AG08396 (cell line): ENCODE measurements around the gene PRR20C.
"Not testable (repeated sequence)": the region's sequence is repeated elsewhere in the genome, so short reads cannot be mapped to it uniquely, and the experiment has no call there.

Experiments used
- DNase-seq: peaks from one replicate; pipeline ENCODE4 v3.0.0; 2012; ENCODE audit warnings: low spot score, mixed read lengths

PRR20C gene

DNA sequence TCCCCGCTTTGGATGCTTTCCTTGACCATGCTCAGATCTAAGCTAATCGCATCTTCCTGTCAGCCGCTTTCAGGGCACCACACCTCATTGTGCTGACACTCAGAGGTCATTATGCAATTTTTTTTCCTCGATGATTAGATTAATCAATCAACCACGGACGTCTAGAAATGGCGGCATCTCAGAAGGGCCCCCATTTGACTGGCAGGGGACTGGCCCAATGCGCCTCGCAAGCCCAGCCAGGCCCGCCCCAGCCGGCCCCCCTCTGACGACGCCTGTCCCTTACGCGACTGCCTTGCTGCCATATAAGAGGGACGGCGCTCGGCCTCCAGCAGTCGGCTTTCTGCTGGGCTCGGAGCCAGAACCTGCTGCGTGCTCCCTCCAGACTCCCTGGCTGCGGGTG, at the start of gene PRR20C:
PRR20C (plus strand) TSS at position 301 of the 400 bp plus-strand sequence. CDS start 387 bp downstream, outside the sequence.
- DNase-seq = not testable (repeated sequence)

DNA sequence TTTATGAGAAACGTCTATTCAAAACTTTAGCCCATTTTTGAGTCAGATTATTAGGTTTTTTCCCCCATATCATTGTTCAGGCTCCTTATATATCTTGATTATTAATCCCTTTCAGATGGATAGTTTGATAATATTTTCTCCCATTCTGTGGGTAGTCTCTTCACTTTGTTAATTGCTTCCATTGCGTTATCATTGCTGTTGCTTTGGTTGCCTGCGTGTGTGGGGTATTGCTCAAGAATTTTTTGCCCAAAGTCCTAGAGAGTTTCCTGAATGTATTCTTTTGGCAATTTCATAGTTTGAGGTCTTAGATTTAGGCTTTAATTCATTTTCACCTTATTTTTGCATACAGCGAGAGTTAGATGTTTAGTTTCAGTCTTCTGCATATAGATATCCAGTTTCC, 38.9 kb upstream of the PRR20C start:
- DNase-seq = no peak

DNA sequence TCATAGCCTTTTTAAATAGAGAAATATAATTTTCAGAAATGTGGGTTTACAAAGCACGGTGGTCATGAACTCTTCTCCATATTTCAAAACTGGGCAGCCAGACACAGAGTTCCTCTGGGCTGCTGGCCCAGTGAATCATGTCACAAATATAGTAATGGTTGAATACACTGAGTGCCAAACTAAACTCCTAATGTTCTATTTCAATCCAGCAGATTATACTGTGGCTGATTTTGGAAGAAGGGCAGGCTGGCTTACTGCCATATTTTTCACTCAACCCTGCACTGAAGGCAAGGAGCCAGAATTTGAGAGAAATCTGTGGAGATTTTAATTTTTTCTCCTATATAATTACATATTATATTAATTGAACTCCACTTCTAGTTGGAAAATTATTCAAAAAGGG, 30.2 kb upstream of the PRR20C start:
- DNase-seq = no peak

DNA sequence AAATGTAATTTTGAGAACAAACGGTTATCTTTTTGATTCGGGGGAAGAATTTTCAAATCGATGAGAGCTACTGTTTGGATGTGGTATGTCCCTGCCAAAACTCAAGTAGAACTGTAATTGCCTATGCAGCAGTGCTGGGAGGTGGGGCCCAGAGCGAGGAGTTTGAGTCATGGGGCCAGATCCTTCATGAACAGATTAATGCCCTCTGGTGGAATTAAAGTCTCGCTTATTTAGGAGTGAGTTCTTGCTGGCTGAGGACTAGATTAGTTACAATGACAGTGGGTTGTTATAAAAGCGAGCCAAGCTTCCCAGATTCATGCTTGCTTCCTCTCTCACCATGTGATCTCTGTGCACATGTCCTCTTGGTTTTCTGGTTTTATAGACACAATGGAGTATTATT, 25.0 kb upstream of the PRR20C start:
- DNase-seq = no peak

DNA sequence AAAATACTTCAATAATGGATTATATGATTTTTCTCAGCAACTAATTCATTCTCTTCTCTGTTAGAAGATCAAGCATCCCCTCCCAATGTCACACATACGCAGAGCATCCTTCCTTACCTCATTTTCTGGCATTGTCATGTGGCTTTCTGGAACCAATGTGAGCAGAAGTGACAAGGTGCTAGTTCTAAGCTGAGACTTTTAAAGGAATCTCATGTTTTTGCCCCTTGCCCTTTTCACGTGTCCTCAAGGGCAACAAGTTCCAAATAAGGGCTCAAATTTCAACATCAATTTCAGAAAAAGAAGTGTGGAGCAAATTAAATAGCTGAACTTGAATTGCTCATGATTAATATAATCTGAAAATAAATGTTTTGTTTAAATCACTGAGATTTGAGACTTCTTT, 17.8 kb upstream of the PRR20C start:
- DNase-seq = no peak

DNA sequence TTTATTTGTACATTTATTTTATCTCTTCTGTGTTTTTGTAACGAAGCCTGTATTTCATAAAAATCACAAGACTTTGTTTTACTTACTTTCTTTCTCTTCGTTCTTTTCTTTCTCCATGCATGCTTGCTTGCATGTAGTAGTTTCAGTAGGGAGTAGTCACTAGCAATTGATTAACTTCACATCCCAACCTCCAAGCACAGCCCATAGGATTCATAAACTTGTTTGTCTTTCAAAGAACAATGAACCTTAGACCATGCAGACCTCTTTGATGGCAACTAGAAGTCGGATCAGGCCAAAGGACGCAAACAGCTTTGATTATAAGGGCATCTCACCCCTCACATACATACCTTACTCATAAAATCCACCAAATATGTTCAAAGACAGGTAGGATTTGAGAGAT, 16.3 kb upstream of the PRR20C start:
- no peak for DNase-seq

DNA sequence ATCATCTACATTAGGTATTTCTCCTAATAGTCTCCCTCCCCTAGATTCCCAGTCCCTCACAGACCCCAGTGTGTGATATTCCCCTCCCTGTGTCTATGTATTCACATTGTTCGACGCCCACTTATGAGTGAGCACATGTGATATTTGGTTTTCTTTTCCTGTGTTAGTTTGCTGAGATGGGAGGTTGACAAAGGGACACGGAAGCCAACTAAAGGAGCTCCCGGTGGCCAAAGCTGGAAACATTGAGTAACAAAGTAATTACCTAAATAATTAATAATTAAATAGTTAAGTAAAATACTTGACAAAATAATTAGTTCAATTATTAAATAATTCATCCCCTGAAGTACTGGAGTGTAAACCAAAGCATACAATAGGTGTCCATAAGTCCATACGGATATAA, 14.9 kb upstream of the PRR20C start:
- DNase-seq = no peak

DNA sequence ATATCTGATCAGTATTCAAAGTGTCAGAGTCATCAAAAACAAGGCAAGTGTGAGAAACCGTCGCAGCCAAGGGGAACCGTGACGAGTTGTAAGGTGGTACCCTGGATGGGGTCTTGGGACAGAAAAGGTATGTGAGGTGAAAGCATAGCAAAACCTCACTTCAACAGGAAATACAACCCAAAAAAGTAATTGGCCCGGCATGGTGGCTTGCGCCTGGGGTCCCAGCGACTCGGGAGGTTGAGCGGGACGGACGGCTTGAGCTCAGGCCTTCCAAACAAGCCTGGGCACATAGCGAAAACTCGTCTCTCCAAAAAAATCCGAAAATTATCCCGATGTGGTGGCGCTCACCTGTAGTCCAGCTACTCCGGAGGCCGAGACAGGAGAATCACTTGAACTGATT, 14.1 kb upstream of the PRR20C start:
- not testable (repeated sequence) for DNase-seq

DNA sequence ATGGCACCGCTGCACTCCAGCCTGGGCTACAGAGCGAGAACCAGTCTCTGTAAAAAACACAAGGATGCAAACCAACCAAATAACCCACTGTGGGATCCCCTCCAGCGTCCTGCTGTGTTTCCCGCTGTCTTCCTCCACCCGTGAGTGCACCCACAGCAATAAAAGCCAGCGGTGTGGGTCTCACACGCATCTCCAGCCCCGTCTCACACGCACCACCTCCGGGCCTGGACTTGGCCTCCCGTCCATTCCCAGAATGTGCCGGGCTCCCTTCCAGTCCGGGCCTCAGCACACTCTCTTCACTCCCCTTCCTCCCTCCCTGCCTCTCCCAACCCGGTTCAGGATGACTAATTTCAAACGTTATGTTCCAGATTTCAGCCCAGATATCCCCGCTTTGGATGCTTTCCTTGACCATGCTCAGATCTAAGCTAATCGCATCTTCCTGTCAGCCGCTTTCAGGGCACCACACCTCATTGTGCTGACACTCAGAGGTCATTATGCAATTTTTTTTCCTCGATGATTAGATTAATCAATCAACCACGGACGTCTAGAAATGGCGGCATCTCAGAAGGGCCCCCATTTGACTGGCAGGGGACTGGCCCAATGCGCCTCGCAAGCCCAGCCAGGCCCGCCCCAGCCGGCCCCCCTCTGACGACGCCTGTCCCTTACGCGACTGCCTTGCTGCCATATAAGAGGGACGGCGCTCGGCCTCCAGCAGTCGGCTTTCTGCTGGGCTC, 13.5 kb upstream of the PRR20C start, which contains the start of gene PRR20A:
PRR20A (plus strand) TSS at position 684 of the 734 bp plus-strand sequence. CDS start 387 bp downstream, outside the sequence.
- DNase-seq = not testable (repeated sequence)

DNA sequence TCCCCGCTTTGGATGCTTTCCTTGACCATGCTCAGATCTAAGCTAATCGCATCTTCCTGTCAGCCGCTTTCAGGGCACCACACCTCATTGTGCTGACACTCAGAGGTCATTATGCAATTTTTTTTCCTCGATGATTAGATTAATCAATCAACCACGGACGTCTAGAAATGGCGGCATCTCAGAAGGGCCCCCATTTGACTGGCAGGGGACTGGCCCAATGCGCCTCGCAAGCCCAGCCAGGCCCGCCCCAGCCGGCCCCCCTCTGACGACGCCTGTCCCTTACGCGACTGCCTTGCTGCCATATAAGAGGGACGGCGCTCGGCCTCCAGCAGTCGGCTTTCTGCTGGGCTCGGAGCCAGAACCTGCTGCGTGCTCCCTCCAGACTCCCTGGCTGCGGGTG, 6.7 kb upstream of the PRR20C start, which contains the start of gene PRR20B:
PRR20B (plus strand) TSS at position 301 of the 400 bp plus-strand sequence. CDS start 387 bp downstream, outside the sequence.
- not testable (repeated sequence) for DNase-seq

DNA sequence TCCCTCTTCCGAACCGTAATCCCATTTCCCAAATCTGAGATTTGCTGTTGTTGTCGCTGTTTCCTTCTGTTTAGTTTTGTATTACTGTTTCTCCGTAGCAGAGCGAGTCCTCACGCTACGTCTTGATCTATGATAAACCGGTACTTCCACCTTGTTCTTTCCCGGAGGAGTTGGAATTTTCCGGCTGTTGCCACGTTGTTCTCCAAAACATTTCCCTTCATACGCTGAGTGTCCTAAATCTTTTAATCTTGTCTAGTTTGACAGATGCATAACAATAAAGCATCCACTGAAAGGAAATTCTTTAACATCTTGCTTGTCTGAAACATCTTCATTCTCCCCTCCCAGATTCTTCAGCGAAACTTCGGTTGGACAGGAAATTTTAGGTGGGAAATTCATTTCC, 5.8 kb upstream of the PRR20C start:
- DNase-seq = not testable (repeated sequence)

DNA sequence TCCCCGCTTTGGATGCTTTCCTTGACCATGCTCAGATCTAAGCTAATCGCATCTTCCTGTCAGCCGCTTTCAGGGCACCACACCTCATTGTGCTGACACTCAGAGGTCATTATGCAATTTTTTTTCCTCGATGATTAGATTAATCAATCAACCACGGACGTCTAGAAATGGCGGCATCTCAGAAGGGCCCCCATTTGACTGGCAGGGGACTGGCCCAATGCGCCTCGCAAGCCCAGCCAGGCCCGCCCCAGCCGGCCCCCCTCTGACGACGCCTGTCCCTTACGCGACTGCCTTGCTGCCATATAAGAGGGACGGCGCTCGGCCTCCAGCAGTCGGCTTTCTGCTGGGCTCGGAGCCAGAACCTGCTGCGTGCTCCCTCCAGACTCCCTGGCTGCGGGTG, 6.5 kb downstream of the PRR20C start, which contains the start of gene PRR20D:
PRR20D (plus strand) TSS at position 301 of the 400 bp plus-strand sequence. CDS start 387 bp downstream, outside the sequence.
- not testable (repeated sequence) for DNase-seq

DNA sequence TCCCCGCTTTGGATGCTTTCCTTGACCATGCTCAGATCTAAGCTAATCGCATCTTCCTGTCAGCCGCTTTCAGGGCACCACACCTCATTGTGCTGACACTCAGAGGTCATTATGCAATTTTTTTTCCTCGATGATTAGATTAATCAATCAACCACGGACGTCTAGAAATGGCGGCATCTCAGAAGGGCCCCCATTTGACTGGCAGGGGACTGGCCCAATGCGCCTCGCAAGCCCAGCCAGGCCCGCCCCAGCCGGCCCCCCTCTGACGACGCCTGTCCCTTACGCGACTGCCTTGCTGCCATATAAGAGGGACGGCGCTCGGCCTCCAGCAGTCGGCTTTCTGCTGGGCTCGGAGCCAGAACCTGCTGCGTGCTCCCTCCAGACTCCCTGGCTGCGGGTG, 13.0 kb downstream of the PRR20C start, which contains the start of gene PRR20E:
PRR20E (plus strand) TSS at position 301 of the 400 bp plus-strand sequence. CDS start 387 bp downstream, outside the sequence.
- not testable (repeated sequence) for DNase-seq

DNA sequence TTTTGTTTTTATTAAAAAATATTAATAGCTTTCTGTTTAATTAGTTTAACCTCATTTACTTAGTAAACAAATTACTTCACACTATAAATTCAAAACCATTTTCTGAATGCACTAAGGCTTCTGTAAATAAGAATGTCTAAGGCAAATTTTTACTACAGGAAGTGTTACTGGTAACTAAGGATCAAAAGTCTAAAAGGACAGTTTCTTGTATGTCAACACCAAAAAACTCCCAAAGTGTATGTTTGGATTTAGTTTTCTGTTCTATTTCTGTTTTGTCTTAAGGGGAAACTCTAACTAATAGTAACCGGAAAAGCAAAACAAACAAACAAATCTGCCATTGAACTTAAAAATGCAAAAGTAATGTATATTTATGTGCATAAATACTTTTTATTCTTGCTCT, 37.8 kb downstream of the PRR20C start:
- DNase-seq = no peak
